PC-3 (cell line): ENCODE data around the gene LAMA5. TPM values are rescaled to one million over a fixed set of nuclear protein-coding genes. Genes with fewer than 3 reads are reported as not detected.
A peak's percentile ranks its signal among the peaks of the same experiment; 100 is the strongest.

ENCODE experiments used
- ATAC-seq: fragments of 200-7000 bp; cut with Tn5 transposase; 2 replicates; pipeline ENCODE4 v1.9.1; 2020; ENCODE audit warnings: mild to moderate bottlenecking, moderate library complexity
- BruUV-seq: library from RNA; stranded (reverse); fragments of 400-500 nt; replicated peaks from 2 replicates; lab custom pipeline; 2021; lab: Mats Ljungman, UMichigan
- CTCF ChIA-PET: fragments of 300-600 bp; sonication (Branson Sonifier 250); formaldehyde crosslinking; loops from one replicate; lab custom pipeline; 2022; ENCODE audit warnings: antibody characterized with exemption; lab: Charles Lee
- POLR2A ChIA-PET: fragments of 300-600 bp; sonication (Branson Sonifier 250); formaldehyde crosslinking; loops from one replicate; lab custom pipeline; 2022; ENCODE audit warnings: antibody characterized with exemption; ENCODE audit not compliant: unreplicated experiment; lab: Charles Lee
- DNase-seq: peaks from one replicate; pipeline ENCODE4 v3.0.0-alpha.2; 2015
- H2AFZ ChIP-seq: fragments of 300-600 bp; sonication (generic); 2 replicates; pipeline ENCODE4 v1.6.0; 2016; ENCODE audit warnings: antibody characterized with exemption, low read length
- H3F3A ChIP-seq: fragments of 300-600 bp; sonication (generic); one replicate; pipeline ENCODE4 v1.6.0; 2017; ENCODE audit warnings: antibody characterized with exemption, low read length, control low read depth, mild to moderate bottlenecking; ENCODE audit not compliant: unreplicated experiment
- H3K27ac ChIP-seq: fragments of 300-600 bp; sonication (generic); 2 replicates; pipeline ENCODE4 v1.5.1; 2016; ENCODE audit warnings: mild to moderate bottlenecking, low read length
- H3K27me3 ChIP-seq: fragments of 300-600 bp; sonication (generic); 2 replicates; pipeline ENCODE4 v1.6.1; 2016; ENCODE audit warnings: low read length, mixed read lengths
- H3K36me3 ChIP-seq: fragments of 300-600 bp; sonication (generic); 2 replicates; pipeline ENCODE4 v1.6.1; 2016; ENCODE audit warnings: low read depth, mixed run types, low read length, mixed read lengths
- H3K4me1 ChIP-seq: fragments of 300-600 bp; sonication (generic); 2 replicates; pipeline ENCODE4 v1.5.1; 2016; ENCODE audit warnings: low read length; ENCODE audit not compliant: insufficient read depth
- H3K4me2 ChIP-seq: fragments of 300-600 bp; sonication (generic); 2 replicates; pipeline ENCODE4 v1.6.0; 2016; ENCODE audit warnings: low read length
- H3K4me3 ChIP-seq: fragments of 300-600 bp; sonication (generic); 2 replicates; pipeline ENCODE4 v1.5.1; 2016; ENCODE audit warnings: mild to moderate bottlenecking, low read length, mixed read lengths
- H3K79me2 ChIP-seq: fragments of 300-600 bp; sonication (generic); 2 replicates; pipeline ENCODE4 v1.6.1; 2017; ENCODE audit warnings: low read length, mixed read lengths
- H3K9ac ChIP-seq: fragments of 300-600 bp; sonication (generic); 2 replicates; pipeline ENCODE4 v1.6.0; 2016; ENCODE audit warnings: mild to moderate bottlenecking, low read length
- H3K9me2 ChIP-seq: fragments of 300-600 bp; sonication (generic); replicated peaks from 2 replicates; pipeline ENCODE4 v1.6.1; 2016; ENCODE audit warnings: mixed run types, low read length, mixed read lengths
- H3K9me3 ChIP-seq: fragments of 300-600 bp; sonication (generic); 2 replicates; pipeline ENCODE4 v1.6.1; 2016; ENCODE audit warnings: low read length, mixed read lengths
- H4K20me1 ChIP-seq: fragments of 300-600 bp; sonication (generic); 2 replicates; pipeline ENCODE4 v1.6.1; 2016; ENCODE audit warnings: low read length, mixed read lengths
- EZH2 ChIP-seq: fragments of 300-600 bp; sonication (generic); IDR thresholded peaks from one replicate; pipeline ENCODE4 v1.6.1; 2017; ENCODE audit warnings: antibody characterized with exemption, mild to moderate bottlenecking, low read length; ENCODE audit not compliant: unreplicated experiment
- EZH2phosphoT487 ChIP-seq: fragments of 300-600 bp; sonication (generic); IDR thresholded peaks from 2 replicates; pipeline ENCODE4 v1.6.1; 2018; ENCODE audit warnings: mild to moderate bottlenecking, antibody characterized with exemption, low read length, borderline replicate concordance
- intact Hi-C: fragments of 100-400 bp; cut with micrococcal nuclease; formaldehyde crosslinking; loops from 2 replicates; pipeline ENCODE4 v1.9.0; 2023
- total RNA-seq: library from RNA; depleted of rRNA; stranded (reverse); fragments of >200 nt; gene quantifications from 2 replicates; pipeline ENCODE4 v1.2.3, GENCODE V29; 2014
- TF ChIP-seq, protein P1 (sequence below): fragments of 300-600 bp; sonication (generic); conservative IDR thresholded peaks from 2 replicates; pipeline ENCODE4 v1.5.1; 2017; ENCODE audit warnings: antibody characterized with exemption, low read depth, mild to moderate bottlenecking, low read length

Gene LAMA5
- total RNA-seq, 1 experiment from 2014 or later: 196 TPM

GRCh38 chr20:62360854-62361798 lies 6.0 kb downstream of the LAMA5 start:
- DNase-seq (peak; percentile 40), ATAC-seq (peak; percentile 14)
- no peaks in the 10 kb centered on the region for H3K9me2 ChIP-seq
- peaks cover 36% of the 10 kb centered on the region for H4K20me1 ChIP-seq
- no peak overlapping the region for H2AFZ ChIP-seq
- H3K79me2 ChIP-seq: peaks cover 90% of the 10 kb centered on the region
- BruUV-seq: no TSS peak
- H3K4me2 ChIP-seq: peak overlapping the region; percentile 89
- no peaks in the 10 kb centered on the region for H3K9me3 ChIP-seq
- TF ChIP-seq, protein P1, sequence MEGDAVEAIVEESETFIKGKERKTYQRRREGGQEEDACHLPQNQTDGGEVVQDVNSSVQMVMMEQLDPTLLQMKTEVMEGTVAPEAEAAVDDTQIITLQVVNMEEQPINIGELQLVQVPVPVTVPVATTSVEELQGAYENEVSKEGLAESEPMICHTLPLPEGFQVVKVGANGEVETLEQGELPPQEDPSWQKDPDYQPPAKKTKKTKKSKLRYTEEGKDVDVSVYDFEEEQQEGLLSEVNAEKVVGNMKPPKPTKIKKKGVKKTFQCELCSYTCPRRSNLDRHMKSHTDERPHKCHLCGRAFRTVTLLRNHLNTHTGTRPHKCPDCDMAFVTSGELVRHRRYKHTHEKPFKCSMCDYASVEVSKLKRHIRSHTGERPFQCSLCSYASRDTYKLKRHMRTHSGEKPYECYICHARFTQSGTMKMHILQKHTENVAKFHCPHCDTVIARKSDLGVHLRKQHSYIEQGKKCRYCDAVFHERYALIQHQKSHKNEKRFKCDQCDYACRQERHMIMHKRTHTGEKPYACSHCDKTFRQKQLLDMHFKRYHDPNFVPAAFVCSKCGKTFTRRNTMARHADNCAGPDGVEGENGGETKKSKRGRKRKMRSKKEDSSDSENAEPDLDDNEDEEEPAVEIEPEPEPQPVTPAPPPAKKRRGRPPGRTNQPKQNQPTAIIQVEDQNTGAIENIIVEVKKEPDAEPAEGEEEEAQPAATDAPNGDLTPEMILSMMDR: no peak
- TF ChIP-seq EZH2 (no peak), EZH2phosphoT487 (no peak)
- H3K27me3 ChIP-seq: no peaks in the 10 kb centered on the region
- peak overlapping the region; percentile 36 for H3K4me3 ChIP-seq
- H3F3A ChIP-seq: no peaks in the 10 kb centered on the region
- CTCF ChIA-PET: interaction anchor here (0.8 kb wide), 1 partner anchor 21 kb away, joined by 3 read pairs; no protein-coding TSS in a partner anchor
- POLR2A ChIA-PET: interaction anchor here (0.6 to 0.8 kb wide), 3 partner anchors 25 to 241 kb away, joined by 3 to 5 read pairs (median 5); partner anchors contain the start of gene RPS21
- intact Hi-C loops: no loop called here
- H3K27ac ChIP-seq: peak overlapping the region; percentile 73
- peak overlapping the region; percentile 42 for H3K9ac ChIP-seq
- peaks cover 20% of the 10 kb centered on the region; the same call in 1 of the 2 replicates for H3K36me3 ChIP-seq
- H3K4me1 ChIP-seq: peaks cover 92% of the 10 kb centered on the region

DNA sequence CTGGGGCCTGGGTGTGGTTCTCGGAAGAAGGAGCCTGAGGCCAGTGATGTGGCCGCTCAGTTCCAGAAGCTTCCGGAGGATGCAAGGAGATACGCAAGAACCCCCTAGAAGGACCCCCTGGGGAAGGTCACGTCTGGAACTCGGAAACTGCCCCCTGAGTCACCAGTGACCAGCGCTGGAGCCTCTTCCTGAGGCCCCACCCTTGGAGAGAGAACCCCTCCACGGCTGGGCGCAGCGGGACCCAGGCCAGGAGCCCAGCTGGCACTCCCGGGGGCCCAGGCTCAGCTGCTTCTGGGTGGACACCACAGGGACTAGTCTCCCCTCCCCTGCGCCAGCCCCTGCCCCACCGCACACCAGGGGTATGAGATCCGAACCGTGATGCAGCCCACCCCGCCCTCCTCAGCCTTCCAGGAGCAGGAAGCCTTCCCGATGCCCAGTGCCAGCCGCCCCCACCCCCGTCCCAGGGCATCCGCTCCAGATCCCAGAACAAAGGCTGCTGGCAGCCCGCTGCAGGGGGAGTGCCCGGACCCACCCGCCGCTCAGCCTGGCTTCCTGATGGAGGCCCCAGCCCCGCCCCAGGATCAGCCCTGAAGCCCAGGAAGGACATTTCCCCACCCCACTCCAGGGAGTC lies 7.5 kb downstream of the LAMA5 start:
- H3K9ac ChIP-seq: peak overlapping the region; percentile 79
- H2AFZ ChIP-seq: no peak overlapping the region
- H3K9me2 ChIP-seq: no peaks in the 10 kb centered on the region
- peaks cover 90% of the 10 kb centered on the region for H3K79me2 ChIP-seq
- peaks cover 95% of the 10 kb centered on the region for H3K4me1 ChIP-seq
- peak; percentile 91 for DNase-seq
- ChIA-PET CTCF (no interaction called here), POLR2A (no interaction called here)
- peaks cover 33% of the 10 kb centered on the region; the same call in 1 of the 2 replicates for H3K36me3 ChIP-seq
- intact Hi-C loops: no loop called here
- H3F3A ChIP-seq: no peaks in the 10 kb centered on the region
- no peaks in the 10 kb centered on the region for H3K27me3 ChIP-seq
- H4K20me1 ChIP-seq: peaks cover 26% of the 10 kb centered on the region
- no TSS peak for BruUV-seq
- H3K4me3 ChIP-seq: peak overlapping the region; percentile 26; the same call in 1 of the 2 replicates
- no peaks in the 10 kb centered on the region for H3K9me3 ChIP-seq
- TF ChIP-seq EZH2phosphoT487 (no peak), EZH2 (no peak)
- TF ChIP-seq, protein P1: no peak
- peak overlapping the region; percentile 93 for H3K27ac ChIP-seq
- H3K4me2 ChIP-seq: peak overlapping the region; percentile 79
- peak; percentile 20 for ATAC-seq
